COLO668 (cell line): ENCODE results near the gene TBCB.
"Not testable (repeated sequence)": the region's sequence is repeated elsewhere in the genome, so short reads cannot be mapped to it uniquely, and the experiment has no call there.

Source experiments
- DNase-seq: peaks from one replicate; lab custom pipeline; 2025; ENCODE audit not compliant: unreplicated experiment; lab: John Stamatoyannopoulos, UW

TBCB gene, protein sequence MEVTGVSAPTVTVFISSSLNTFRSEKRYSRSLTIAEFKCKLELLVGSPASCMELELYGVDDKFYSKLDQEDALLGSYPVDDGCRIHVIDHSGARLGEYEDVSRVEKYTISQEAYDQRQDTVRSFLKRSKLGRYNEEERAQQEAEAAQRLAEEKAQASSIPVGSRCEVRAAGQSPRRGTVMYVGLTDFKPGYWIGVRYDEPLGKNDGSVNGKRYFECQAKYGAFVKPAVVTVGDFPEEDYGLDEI

DNA sequence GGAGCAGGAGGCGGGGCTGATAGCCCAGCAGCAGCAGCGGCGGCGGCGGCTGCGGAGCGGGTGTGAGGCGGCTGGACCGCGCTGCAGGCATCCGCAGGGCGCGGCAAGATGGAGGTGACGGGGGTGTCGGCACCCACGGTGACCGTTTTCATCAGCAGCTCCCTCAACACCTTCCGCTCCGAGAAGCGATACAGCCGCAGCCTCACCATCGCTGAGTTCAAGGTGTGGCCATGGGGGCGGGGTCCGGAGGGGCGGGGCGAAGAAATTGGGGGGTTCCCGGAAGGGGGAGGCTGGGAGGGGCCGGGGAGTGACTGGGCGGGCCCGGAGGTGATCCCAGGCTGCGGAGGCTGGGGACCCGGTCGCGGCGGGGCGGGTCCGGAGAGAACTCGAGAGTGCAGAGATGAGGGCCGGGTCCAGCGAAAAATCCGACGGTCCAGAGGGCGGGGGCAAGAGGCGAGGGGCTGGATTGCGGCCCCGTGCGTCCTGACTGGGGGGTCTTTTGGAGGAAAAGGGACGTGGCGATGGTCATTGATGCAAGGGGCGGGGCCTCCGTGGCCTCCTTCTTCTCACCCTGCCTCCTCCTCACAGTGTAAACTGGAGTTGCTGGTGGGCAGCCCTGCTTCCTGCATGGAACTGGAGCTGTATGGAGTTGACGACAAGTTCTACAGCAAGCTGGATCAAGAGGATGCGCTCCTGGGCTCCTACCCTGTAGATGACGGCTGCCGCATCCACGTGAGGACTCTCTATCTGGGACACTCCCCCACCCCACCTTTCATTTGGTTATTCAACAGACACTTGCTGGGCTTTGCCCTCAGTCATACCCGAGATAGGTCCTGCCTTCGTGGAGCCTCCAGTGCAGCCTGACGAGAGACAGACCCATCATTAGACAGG is at the start of gene TBCB:
Gene TBCB, plus strand, starts transcription at position 16 of the 891 bp plus-strand sequence. Its CDS starts 93 bp downstream, at position 109.
- DNase-seq: peak; percentile 84

DNA sequence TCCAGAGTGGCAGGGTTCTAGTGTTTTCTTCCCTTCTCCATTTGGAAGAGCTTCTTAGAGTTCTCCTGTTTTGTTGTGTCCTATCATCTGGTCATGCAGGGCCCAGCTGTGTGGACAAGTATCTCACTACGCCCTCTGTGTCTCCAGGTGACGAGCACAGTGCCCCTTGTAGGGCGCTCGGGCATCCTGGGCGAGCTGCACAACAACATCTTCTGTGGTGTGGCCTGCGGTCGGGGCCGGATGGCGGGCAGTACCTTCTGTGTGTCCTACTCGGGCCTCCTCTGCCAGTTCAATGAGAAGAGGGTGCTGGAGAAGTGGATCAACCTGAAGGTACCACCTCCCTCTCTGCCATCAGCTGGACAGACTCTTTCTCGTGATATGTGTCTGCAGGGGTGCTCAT is 47.6 kb upstream of the TBCB start:
- DNase-seq: no peak

DNA sequence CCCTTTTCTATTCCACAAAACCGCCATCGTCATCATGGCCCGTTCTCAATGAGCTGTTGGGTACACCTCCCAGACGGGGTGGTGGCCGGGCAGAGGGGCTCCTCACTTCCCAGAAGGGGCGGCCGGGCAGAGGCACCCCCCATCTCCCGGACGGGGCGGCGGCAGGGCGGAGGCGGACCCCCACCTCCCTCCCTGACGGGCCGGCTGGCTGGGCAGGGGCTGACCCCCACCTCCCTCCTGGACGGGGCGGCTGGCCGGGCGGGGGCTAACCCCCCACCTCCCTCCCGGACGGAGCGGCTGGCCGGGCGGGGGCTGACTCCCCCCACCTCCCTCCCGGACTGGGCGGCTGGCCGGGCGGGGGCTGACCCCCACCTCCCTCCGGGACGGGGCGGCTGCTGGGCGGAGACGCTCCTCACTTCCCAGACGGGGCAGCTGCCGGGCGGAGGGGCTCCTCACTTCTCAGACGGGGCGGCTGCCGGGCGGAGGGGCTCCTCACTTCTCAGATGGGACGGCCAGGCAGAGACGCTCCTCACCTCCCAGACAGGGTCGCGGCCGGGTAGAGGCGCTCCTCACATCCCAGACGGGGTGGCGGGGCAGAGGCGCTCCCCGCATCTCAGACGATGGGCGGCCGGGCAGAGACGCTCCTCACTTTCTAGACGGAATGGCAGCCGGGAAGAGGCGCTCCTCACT is 46.3 kb upstream of the TBCB start:
- DNase-seq: not testable (repeated sequence)

DNA sequence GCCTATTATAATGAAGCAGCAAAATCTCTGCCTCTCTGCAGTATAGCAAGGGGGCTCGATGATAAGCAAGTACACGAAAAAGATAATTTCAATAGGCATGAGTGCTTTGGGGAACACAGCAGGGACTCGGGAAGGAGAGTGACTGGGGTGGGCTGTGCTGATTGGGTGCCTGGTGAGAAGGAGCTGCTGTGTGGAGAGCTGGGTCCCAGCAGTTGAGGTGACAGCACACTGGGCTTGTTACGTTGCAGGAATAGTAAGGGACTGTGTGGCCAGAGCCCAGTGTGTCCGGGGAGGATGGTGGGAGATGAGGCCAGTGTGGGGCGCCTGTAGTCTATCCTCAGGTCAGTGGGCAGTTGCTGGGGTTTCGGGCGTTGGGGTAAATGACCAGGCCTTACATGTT is 43.2 kb upstream of the TBCB start:
- DNase-seq: no peak

DNA sequence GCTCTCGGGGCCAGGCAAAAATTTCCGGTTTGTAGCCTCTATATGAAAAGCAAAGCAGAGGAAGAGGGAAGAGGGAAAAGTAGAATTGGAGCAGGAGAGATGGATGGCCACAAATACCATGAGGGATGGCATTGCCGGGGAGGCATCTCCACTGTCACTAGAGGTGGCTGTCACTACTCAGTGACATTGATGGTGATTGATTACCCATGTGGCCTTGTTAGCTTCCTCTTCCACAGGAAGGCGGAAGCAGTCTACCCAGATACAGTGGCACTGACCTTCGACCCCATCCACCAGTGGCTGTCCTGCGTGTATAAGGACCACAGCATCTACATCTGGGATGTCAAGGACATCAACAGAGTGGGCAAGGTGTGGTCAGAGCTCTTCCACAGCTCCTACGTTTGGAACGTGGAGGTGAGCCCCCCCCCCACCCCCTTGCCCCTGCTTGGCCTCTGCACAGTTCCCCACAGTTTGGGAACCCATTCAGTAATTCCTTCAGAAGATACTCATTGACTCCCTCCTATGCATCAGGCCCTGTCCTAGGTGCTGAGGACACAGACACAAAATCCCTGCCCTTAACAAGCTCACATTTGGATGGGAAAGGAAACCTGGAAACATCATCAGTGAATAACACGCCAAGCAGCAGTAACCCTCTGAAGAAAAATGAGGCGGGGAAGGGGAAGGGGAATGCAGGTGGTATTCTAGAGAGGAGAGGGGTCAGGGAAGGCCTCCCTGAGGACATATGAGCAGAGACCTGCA is 42.0 kb upstream of the TBCB start:
- no peak for DNase-seq

DNA sequence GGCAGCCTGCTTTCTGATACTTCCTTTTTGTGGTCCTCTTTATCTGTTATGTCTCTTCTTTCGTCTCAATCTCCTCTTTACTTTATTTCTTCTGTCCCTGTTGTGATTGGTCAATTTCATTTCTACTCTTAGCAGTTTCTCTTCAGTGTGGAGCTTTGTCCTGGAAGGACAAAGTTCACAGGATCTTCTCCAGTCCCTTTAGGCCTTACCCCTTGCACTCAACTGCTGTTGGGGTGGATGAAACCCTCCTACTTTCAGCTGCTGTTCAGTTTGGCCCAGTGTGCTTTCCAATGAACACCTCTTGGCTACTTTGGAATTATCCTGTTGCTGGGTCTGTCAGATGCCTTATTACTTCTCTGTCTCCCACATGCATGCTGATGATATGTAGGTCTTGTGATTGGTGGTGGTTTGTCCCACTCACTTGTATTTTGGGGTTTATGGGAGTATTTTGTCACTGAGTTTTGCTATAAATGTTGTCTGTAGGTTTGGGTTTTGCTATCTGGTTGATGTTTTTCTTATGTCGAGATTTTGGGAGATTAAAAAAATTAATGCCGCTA is 35.8 kb upstream of the TBCB start:
- DNase-seq: no peak

DNA sequence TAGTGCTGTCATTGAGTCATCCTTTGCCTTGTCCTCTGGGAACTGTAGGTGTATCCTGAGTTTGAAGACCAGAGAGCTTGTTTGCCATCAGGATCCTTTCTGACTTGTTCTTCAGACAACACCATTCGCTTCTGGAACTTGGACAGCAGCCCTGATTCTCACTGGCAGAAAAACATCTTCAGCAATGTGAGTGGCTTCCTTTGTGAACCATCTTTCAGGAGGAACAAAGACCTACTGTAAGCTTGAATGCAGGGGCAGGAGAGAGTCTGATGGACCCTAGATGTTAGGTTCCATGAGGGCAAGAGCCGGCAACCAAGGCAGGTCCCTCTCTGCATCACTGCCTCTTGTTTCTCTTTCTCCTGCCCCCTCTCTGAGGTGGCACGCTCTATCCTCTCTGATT is 33.9 kb upstream of the TBCB start:
- DNase-seq: no peak

DNA sequence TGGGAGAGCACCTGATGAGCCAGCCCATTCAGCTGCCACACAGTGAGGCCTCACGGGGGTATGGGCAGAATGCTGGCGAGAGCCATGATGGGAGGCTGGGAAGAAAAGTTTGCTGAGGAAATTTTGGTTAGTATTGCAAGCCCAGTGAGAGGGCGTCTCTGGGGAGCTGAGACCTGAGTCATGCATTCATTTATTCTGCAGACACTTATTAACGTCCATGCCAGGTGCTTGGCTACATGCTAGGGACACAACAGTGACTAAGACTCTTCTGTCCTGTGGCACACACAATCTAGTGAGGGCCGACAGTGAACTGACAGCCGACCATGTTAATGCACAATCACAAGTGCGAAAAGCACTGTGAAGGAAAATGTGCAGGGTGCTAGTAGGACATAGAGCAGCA is 33.4 kb upstream of the TBCB start:
- DNase-seq: no peak

DNA sequence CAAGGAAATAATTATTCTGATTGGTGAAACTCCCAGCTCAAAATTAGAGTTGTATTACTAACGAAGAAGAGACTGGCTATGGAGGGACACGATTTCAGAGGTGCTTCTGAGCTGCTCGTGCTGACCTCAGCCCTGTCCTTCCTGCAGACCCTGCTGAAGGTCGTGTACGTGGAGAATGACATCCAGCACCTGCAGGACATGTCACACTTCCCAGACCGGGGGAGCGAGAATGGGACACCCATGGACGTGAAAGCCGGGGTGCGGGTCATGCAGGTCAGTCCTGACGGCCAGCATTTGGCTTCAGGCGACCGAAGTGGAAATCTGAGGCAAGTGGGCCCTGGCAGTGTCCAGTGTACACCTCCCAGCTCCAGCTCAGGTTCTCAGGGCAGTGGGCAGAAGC is 32.4 kb upstream of the TBCB start:
- DNase-seq: no peak

DNA sequence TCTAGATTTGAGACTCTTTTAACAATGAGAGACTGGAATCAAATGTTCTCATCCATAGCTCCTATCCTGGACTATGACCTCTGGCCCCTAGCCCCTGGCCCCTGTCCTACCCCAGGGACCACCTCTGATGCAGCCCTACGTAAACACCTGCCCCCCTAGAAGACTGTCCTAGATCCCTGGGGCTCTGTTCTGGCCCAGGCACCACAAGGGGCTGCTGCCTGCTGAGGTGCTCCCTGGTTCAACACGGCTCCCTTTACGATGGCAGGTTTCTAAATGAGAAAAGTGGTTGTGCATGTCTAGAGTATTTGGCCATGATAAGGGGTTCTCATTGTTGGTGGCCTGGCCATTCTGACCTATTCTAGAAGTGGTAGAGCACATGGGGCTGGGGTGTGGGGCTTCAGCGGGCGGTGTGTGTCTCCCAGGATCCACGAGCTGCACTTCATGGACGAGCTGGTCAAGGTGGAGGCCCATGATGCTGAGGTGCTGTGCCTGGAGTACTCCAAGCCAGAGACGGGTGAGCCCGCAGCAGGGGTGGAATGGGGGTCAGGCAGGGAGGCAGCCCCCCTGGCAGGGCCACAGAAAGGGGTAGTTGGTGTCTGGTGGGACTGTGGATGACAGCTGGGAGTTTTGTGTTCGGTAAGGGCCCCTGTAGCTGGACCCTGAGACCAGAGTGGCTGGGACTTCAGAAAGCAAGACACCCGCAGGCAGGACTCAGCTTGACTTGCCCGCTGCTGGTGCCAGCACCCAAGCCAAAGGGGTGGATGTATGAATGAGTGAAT is 30.8 kb upstream of the TBCB start:
- DNase-seq: no peak

DNA sequence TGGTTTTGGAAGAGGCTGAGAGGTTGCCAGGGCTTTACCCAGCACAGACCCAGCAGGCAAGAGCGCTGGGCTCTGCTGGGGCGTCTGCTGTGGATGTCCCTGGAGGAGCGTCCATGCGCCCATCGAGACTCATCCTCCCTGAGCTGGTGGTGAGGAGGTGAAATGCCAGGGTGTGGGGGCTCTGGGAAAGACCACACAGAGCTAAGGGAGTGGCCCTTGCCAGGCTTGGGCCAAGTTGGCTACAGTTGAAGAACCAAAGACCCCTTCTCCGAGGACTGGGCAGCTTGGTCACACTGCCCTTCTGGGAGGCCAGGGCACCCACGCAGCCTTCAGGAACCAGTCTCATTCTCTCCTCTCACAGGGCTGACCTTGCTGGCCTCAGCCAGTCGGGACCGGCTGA is 28.9 kb upstream of the TBCB start:
- no peak for DNase-seq

DNA sequence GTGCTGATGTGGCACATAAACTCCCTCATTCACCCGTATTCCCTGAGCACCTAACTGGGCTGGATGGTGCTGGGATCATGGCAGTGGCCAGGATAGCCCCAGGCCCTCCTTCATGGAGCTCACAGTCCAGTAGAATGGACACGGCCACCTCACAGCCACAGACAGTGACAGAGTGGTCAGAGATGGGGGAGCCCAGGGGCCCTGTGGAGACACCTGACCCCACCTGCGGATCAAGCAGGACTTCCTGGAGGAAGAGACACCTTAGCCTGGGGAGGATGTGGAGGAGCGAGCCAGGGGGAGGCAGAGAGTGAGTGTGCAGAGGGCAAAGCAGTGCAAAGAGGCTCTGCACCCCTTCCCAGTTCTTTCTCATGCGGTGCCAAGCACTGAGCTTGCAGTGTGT is 25.4 kb upstream of the TBCB start:
- no peak for DNase-seq

DNA sequence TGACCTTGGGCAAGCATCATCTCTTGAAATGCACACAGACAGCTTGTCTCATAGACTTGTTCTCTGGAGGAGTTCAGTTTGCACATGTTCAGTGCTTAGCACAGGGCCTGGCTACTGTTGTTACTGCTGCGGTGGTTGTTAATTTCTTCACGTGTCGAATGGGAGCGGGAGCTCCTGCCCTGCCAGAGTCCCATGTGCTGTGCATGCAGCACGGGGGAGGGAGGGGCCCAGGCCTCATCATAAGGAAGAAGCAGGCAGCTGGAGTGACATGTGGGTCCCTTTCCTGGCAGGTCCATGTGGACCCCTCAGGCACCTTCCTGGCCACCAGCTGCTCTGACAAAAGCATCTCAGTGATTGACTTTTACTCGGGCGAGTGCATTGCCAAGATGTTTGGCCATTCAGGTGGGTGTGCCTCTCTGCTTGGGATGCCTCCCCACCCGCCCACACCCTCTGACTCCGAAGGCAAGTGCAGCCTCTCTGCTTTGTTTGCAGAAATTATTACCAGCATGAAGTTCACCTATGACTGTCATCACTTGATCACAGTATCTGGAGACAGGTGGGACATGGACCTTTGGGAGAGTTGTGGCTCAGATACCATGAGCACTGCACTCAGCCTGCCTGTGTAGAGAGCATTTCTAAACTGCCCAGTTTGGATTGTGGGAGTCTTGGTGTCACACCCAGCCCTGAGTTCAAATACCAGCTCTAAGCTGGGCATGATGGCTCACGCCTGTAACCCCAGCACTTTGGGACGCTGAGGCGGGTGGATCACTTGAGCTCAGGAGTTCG is 24.2 kb upstream of the TBCB start:
- DNase-seq: no peak

DNA sequence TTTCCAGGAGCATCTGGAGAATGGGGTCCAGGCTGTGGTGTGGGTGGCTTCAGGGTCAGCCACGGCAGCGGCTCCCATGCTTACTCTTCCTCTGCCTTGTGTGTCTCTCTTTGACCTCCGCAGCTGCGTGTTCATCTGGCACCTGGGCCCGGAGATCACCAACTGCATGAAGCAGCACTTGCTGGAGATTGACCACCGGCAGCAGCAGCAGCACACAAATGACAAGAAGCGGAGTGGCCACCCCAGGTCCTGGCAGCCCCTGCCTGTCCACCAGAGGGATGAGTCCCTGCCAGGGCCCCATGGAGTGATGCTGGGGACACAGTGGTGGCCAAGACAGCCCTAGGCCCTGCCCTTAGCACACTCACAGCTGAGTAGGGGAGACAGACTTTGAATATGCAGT is 22.7 kb upstream of the TBCB start:
- no peak for DNase-seq

DNA sequence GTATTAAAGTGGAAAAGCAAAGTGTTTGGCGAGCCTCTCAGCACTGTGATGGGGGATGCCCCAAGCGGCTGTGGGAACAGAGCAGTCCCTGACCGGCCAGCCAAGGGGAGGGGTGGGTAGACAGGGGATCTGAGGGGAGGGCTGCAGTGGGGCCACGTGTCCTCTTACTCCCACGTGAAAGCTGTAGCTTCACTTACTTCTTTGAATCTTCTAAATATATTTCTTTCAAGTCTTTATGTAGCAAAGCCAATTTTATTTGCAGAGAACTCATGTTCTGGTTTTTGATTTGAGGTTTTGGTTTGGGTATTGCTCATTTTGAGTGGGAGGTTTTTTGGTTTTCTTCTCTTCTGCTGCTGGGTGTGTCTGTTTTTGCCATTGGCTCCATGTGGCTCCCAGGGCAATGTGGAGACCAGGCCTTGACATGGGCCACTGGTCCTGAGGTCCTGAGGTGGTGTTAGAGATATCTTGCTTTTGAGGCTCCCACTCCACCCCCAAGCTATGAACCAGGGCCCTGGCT is 22.1 kb upstream of the TBCB start:
- no peak for DNase-seq

DNA sequence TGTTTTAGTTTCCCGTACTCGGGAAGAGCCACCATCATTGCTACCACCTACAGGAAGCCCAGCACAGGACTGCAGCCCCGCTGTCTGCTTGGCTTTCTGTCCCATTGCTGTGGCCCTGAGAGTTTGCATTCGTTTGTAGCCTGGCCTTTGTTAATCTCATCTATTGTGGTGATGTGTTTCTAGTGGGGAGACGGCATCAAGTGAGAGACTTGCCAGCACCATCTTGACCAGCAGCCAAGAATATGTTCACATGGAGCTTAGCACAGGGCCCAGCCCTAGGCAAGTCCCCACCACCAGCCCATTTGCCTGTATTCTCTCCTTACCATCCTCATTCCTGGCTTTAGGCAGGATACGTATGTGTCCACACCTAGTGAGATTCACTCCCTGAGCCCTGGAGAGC is 21.6 kb upstream of the TBCB start:
- DNase-seq: no peak

DNA sequence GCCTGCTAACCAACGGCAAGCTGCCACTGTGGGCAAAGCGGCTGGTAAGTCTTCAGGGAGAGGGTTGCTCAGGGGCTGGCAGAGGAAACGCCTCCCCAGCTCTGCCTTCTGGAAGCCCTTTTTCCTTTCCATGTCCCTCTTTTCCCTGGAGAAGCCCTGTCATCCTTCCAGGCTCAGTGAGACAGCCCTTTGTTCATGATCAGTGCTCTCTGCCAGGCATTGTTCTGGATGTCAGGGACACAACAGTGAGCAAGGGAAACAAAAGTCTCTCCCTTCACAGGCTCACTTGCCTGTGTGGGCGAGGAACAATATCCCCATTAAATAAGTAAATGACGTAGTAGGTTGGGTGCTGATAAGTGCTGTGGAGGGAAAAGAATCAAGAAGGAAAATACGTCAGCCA is 18.2 kb upstream of the TBCB start:
- no peak for DNase-seq

DNA sequence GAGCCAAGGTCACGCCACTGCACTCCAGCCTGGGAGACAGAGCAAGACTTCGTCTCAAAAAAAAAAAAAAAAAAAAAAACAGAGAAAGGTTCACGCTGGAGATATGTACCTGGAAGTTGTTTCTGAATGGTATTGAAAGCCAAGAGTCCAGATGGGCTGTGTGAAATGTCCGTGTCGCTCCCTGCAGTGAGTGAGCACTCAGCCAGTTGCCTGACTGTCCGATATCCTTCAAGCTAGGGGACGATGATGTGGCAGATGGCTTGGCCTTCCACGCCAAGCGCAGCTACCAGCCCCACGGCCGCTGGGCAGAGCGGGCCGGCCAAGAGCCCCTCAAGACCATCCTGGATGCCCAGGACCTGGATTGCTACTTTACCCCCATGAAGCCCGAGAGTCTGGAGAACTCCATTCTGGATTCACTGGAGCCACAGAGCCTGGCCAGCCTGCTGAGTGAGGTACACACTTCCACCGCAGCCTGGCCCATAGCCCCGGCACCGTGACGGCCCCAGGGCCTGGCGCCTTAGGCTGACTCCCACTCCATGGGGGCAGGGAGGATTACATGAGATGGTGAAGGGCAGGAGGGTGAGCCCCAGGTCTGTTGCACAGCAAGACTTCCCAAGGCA is 16.0 kb upstream of the TBCB start:
- DNase-seq: no peak

DNA sequence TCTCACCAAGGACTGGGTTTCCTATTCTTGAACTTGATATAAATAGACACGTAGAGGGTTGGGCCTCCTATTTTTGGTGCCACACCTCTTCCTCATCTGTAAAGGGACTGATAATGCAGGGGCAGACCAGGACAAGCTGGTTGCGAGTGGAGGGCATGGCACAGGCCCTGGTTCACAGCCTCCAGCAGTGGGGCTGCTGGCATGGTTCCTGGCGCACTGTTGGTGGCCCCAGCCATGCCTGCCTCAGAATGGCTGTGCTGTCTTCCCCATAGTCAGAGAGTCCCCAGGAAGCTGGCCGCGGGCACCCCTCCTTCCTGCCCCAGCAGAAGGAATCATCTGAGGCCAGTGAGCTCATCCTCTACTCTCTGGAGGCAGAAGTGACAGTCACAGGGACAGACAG is 14.8 kb upstream of the TBCB start:
- no peak for DNase-seq
